A549 treated with Hydrocortisone at 1 μM for 4 hours (cell line): ENCODE data around the gene SCN8A. TPM values are rescaled to one million over a fixed set of nuclear protein-coding genes. Genes with fewer than 3 reads are reported as not detected.

ENCODE experiments used
- total RNA-seq: library from RNA; stranded (reverse); fragments of 200-300 nt; extraction: Qiagen RNA extraction; gene quantifications from 5 replicates; pipeline ENCODE4 v1.2.3, GENCODE V29; 2022

The SCN8A gene
- total RNA-seq = 1.00 to 1.7 TPM (median 1.5 TPM) in 5 replicates

GRCh38 chr12:51591016-51591901, at the start of gene SCN8A:
Gene SCN8A, plus strand, starts transcription at chr12:51591233. Its CDS starts 71,585 bp downstream, at chr12:51662818.

GRCh38 chr12:51848326-51848727, 257.3 kb downstream of the SCN8A start, which contains the start of gene FIGNL2:
Gene FIGNL2, minus strand, starts transcription at chr12:51848718. Its CDS starts 26,305 bp downstream, at chr12:51822413.

Other genes starting within 250 kb of the SCN8A start
- gene CELA1, start 244.6 kb upstream of the SCN8A start, total RNA-seq = not detected in 5 replicates
- gene GALNT6, start 199.8 kb upstream of the SCN8A start, total RNA-seq = 2.4 to 4.3 TPM (median 3.1 TPM) in 5 replicates
- gene SLC4A8, start 166.4 kb upstream of the SCN8A start, total RNA-seq = 1.1 to 1.5 TPM (median 1.3 TPM) in 5 replicates